NCI-H748 (cell line): ENCODE data around the gene CHSY3.
"Not testable (repeated sequence)": the region's sequence is repeated elsewhere in the genome, so short reads cannot be mapped to it uniquely, and the experiment has no call there.

Experiments
- DNase-seq: peaks from one replicate; lab custom pipeline; 2025; ENCODE audit not compliant: unreplicated experiment; lab: John Stamatoyannopoulos, UW

CHSY3 gene

GRCh38 chr5:130155345-130156011 is 251.2 kb downstream of the CHSY3 start:
- no peak for DNase-seq

GRCh38 chr5:130158036-130158435 is 253.8 kb downstream of the CHSY3 start:
- DNase-seq: no peak

- DNase-seq: no peak
Observed at GRCh38 chr5:130159968-130160367, 255.7 kb downstream of the CHSY3 start.

- no peak for DNase-seq
Observed at GRCh38 chr5:130164966-130165365, 260.7 kb downstream of the CHSY3 start.

- DNase-seq: peak; percentile 77
Observed at GRCh38 chr5:130166839-130167490, 262.7 kb downstream of the CHSY3 start.

GRCh38 chr5:130168211-130168610 is 263.9 kb downstream of the CHSY3 start:
- no peak for DNase-seq

- DNase-seq: no peak
Observed at GRCh38 chr5:130171699-130172098, 267.4 kb downstream of the CHSY3 start.

- DNase-seq: no peak
Observed at GRCh38 chr5:130183115-130183514, 278.9 kb downstream of the CHSY3 start.

- DNase-seq: peak; percentile 15
Observed at GRCh38 chr5:130189961-130190360, 285.7 kb downstream of the CHSY3 start.

GRCh38 chr5:130198927-130199326 is 294.7 kb downstream of the CHSY3 start:
- DNase-seq: peak; percentile 63

- DNase-seq: no peak
Observed at GRCh38 chr5:130206686-130207085, 302.4 kb downstream of the CHSY3 start.

- no peak for DNase-seq
Observed at GRCh38 chr5:130213607-130214006, 309.3 kb downstream of the CHSY3 start.

- DNase-seq: no peak
Observed at GRCh38 chr5:130216286-130216685, 312.0 kb downstream of the CHSY3 start.

GRCh38 chr5:130222573-130222972 is 318.3 kb downstream of the CHSY3 start:
- no peak for DNase-seq

GRCh38 chr5:130226556-130226955 is 322.3 kb downstream of the CHSY3 start:
- not testable (repeated sequence) for DNase-seq

- peak; percentile 10 for DNase-seq
Observed at GRCh38 chr5:130227699-130228098, 323.4 kb downstream of the CHSY3 start.

GRCh38 chr5:130231786-130232185 is 327.5 kb downstream of the CHSY3 start:
- no peak for DNase-seq

- no peak for DNase-seq
Observed at GRCh38 chr5:130234816-130235215, 330.6 kb downstream of the CHSY3 start.
